LNCAP (cell line): ENCODE results near the gene P2RX7.

Experiments
- TF ChIP-seq, protein P1 (sequence below): fragments of 450-650 bp; IDR thresholded peaks from 2 replicates; pipeline ENCODE4 v1.5.1; 2017; ENCODE audit warnings: mild to moderate bottlenecking

Gene P2RX7

DNA sequence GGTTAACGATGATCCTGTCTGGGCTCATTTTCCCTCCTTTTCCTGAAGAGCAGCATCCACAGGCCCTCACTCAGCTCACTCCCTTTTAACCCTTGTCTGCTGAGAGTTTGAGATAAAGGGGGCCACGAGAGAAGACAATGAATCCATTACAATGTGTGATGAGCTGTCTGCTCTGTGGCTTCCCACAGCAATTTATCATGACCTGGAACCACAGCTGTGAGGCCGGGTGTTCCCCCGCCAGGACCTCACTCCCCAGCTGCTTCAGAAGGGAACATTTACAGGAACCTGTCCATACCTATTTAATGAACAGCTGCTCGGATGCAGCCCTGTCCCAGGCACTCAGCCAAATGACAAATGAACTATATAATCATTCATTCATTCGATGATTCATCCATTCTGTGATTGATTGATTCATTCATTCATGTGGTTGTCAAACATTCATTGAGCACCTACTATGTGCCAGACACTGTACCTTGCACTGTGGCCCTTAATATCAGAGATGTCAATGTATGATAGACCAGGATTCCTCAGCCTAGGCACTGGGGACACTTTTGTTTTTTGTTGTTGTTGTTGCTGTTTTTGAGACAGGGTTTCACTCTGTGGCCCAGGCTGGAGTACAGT lies 18.5 kb upstream of the P2RX7 start:
- TF ChIP-seq, protein P1, sequence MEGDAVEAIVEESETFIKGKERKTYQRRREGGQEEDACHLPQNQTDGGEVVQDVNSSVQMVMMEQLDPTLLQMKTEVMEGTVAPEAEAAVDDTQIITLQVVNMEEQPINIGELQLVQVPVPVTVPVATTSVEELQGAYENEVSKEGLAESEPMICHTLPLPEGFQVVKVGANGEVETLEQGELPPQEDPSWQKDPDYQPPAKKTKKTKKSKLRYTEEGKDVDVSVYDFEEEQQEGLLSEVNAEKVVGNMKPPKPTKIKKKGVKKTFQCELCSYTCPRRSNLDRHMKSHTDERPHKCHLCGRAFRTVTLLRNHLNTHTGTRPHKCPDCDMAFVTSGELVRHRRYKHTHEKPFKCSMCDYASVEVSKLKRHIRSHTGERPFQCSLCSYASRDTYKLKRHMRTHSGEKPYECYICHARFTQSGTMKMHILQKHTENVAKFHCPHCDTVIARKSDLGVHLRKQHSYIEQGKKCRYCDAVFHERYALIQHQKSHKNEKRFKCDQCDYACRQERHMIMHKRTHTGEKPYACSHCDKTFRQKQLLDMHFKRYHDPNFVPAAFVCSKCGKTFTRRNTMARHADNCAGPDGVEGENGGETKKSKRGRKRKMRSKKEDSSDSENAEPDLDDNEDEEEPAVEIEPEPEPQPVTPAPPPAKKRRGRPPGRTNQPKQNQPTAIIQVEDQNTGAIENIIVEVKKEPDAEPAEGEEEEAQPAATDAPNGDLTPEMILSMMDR: no peak

DNA sequence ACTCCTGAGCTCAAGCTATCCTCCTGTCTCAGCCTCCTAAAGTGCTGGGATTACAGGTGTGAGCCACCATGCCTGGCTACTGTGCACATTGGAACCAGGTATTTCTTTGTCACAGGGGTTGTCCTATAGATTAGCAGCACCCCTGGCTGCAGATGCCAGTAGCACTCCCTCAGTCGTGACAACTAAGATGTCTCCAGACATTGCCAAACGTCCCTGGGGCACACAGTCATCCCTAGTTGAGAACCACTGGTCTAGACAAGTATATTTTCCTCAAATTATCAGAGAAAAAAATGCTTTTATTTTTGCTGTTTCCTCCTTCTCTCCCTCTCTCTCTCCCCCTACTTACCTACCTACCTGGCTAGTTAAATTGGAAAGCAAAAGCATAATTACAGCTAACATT lies 17.9 kb upstream of the P2RX7 start:
- TF ChIP-seq, protein P1: no peak

DNA sequence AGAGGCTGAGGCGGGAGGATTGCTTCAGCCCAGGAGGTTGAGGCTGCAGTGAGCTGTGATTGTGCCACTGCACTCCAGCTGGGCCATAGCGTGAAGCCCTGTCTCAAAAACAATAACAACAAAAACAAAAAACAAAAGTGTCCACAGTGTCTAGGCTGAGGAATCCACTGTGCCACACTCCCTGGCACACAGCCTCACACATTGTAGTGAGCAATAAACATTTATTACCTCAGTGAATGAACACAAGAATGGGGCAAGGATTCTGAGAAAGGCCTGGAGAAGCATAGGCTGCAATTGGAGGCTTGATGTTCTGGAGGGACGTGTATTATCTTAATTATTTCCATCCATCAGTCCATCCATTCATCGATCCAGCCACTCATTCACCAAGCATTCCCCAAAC lies 17.1 kb upstream of the P2RX7 start:
- TF ChIP-seq, protein P1: no peak

DNA sequence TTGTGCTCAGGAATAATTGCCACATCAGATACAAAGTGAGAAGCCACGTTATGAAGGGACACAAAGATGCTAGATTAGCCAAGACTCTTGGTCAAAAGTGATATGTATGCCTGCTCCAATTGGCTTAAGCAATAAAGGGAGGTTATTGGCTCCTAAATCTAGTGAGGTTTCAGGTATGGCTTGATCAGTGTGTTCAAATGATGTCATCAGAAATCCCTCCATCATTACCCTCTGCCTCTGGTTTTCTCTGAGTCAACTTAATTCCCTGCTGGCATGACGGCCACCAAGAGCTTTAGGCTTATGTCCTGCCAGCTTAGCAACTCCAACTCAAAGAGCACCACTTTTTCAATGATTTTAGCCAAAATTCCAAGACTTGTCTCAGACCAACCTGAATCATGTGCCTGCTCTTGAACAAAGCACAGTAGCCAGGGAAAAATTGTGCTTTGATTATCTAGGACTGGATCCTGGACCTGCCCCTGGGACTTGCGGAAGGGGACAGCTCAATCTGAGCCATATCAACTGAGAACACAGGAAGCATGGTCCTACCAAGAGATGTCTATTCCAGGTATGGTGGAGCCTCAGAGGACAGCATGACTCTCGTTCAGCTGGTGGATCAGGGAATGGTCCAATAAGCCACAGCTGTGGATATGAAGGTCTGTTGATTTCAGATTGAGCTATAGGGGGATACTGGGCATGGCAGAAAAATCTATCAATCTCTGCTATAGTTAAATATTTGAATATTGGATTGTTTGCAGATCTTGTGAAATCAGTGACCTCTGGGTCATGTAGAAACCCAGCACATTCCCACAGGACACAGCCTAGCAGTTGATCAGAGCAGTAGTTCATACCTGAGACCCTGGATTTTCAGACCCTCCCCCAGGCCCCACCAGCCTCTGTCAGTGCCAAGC lies 16.1 kb upstream of the P2RX7 start:
- TF ChIP-seq, protein P1: no peak

DNA sequence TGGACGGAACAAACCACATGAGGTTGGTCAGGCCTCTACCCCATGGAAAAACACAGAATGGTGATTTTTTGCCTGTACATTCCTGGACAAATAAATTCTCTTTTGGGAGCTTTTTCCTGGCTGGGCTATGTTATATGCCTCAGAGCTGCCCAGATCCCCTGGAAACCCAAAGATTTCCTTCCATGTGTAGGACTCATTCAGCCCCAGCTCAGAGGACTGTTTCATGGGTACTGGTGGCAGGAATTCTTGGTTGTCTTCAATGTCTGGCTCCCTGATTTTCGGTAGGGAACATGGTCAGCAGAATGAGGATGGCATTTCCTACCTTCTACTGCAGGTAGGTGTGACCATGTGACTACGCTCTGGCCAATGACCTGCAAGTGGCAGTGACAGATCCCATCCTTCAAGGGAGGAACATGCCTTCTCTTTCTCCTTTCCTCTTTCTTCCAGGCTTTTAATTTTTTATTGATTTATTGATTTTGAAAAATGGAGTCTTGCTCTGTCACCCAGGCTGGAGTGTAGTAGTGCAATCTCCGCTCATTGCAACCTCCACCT lies 15.4 kb upstream of the P2RX7 start:
- TF ChIP-seq, protein P1: no peak

DNA sequence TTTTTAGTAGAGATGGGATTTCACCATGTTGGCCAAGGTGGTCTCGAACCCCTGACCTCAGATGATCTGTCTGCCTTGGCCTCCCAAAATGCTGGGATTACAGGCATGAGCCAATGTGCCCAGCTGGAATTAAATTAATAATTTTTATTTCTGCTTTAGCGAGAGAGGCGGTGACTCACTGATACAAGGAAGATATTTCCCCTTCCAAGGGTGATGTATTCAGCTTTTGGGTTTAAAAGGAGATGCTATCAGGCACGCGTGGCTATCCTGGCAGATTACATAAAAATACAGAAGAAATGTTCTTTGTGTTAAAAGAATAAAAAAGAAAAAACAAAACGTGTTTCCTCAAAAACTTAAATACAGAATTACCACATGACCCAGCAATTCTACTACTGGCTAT lies 12.4 kb upstream of the P2RX7 start:
- TF ChIP-seq, protein P1: no peak

DNA sequence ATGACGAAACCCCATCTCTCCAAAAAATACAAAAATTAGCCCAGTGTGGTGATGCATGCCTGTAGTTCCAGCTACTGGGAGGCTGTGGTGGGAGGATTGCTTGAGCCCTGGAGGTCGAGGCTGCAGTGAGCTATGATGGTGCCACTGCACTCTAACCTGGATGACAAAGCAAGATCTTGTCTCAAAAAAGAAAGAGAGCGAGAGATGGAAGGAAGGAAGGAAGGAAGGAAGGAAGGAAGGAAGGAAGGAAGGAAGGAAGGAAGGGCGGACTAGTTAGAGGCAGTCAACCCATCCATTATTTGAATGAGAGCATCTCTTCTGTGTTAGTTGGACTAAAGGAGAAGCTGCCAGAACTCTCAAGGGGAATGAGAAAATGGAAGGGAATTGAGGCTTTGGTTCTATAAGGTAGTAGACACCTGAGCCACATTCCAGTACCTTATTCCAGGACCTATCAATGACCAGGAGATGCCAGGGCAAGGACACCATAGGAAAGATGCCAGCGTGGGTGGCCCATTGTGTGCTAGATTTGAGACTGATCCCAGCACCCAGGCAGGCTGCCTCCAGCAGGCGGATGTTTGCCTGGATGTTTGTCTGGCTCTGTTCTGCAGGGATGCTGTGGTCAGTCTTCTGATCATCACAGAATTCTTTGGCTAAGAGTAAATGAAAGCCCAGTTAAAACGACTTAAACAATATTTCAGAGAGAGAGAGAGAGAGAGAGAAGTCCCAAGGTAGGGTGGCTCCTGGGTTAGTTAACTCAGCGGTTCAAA lies 11.5 kb upstream of the P2RX7 start:
- TF ChIP-seq, protein P1: no peak
